GM19240 (cell line): Measurements from ENCODE around the gene CCKAR.
"Not testable (repeated sequence)": the region's sequence is repeated elsewhere in the genome, so short reads cannot be mapped to it uniquely, and the experiment has no call there.

Experiments used
- DNase-seq: peaks from one replicate; pipeline ENCODE4 v3.0.0; 2011; ENCODE audit warnings: low spot score; ENCODE audit not compliant: insufficient read length

CCKAR gene, protein sequence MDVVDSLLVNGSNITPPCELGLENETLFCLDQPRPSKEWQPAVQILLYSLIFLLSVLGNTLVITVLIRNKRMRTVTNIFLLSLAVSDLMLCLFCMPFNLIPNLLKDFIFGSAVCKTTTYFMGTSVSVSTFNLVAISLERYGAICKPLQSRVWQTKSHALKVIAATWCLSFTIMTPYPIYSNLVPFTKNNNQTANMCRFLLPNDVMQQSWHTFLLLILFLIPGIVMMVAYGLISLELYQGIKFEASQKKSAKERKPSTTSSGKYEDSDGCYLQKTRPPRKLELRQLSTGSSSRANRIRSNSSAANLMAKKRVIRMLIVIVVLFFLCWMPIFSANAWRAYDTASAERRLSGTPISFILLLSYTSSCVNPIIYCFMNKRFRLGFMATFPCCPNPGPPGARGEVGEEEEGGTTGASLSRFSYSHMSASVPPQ

DNA sequence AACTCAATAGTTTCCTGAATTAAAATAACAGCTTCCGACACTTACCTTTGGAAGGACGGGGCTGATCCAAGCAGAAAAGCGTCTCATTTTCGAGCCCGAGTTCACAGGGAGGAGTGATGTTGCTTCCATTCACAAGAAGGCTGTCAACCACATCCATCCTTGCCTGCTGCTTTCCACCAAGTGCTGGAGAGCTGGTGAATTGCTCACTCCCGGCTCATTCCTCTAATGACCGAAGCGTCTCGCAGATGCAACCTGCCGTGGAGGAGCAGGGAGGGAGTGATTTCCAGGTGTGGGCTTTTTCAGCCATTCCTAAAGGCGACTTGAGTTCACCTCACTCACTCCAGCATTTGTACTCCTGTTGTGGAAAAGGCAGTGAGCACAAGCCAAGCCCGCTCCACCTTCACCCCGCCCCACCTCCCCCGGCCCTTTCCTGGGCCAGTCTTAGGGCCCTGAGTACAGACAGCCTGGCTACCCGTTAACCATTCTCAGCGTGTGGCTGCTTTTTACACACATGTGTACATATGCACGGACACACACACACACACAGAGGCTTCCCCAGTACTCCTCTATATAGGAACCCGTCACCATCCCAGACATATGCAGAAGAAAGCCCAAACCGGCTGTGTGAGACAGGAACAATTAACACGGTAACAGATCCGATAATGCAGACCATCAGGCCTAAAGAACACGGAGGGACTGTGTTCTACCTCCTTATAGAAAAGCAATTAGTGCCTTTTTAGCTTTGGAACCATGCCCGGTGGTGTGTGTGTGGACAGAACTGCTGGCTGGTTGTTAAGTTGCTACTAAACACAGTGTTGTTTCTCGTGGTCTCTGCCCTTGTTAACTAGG is at the start of gene CCKAR:
Gene CCKAR (minus strand): TSS at position 374 of the 849 bp plus-strand sequence. CDS start 217 bp downstream, at position 157.
- no peak for DNase-seq

DNA sequence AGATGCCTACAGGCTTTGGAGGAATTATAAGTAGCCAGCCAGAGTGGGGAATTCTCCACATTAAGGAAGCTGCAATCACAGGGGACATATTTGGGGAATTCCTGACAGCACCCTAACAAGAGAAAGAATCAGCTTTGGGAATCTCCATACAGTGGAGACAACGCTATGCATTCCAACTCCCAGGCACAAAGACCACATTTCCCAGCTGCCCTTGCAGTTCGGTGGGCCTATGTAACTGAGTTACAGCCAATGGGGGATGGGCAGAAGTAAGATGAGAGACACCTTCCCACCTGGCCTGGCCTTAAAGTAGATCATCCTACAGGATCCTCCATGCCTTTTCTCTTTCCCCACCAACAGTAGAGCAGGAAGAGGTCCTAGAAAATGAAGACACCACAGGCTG is 43.4 kb upstream of the CCKAR start:
- DNase-seq = no peak

DNA sequence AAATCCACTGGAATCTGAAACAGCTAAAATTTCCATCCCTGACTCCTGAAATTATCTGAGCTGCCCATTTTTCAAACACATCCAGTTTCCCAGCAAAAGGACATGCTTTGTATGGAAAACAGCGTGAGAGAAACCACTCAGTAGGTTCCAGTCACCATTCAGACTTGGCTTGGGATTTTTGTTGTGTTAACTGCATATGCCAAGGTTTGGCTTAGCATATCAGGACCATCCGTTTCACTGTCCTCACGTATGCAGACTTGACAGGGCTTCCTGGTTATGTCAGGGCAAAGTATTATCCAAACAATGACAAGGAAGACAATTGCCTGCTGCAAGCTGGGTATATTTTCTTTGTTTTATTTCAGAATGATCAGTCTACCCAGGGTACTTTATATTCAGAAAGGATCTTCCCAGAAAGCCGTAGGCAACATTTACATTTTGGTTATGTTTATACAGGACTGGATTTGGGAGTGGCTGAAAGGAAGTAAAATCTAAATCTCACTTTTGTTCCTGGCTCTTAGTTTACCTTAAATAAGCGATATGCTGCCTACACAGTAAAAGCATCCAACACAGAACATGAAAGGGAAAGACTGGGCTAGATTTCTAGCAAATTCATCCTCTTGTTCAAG is 41.3 kb upstream of the CCKAR start:
- no peak for DNase-seq

DNA sequence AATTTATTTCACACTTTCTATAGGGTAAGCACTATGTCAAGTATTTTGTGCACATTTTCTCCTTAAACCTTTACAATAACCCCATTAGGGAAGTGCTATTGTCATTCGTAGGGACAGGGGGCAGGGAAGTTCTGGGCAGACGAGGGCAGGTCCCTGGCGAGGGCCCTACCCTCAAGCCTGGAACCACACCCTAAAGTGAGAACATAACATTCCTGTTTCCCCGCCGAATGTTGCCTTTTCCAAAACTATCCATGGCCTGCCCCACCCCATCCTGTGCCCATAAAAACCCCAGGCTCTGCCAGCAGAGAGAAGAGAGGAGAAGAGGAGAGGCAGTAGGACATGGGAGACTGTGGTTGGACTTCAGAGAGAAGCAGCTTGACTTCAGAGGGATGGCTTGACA is 39.8 kb upstream of the CCKAR start:
- DNase-seq = no peak

DNA sequence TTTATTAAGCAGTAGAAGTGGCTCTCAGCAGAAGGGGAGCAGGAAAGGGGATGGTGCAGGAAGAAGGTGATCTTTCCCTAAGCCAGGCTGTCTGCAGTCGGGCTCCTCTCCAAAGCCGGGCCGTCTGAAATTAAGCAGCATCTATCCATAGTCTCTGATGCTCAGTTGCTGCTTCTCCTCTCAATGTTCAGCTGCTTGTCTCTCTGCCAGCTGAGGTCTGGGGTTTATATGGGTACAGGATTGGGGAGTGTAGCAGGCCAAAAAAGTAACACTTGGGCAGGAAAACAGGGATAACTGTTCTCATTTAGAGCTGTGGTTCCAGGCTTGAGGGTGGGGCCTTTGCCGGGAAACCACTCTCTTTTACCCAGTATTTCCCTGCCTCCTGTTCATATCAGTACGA is 39.2 kb upstream of the CCKAR start:
- DNase-seq = no peak

DNA sequence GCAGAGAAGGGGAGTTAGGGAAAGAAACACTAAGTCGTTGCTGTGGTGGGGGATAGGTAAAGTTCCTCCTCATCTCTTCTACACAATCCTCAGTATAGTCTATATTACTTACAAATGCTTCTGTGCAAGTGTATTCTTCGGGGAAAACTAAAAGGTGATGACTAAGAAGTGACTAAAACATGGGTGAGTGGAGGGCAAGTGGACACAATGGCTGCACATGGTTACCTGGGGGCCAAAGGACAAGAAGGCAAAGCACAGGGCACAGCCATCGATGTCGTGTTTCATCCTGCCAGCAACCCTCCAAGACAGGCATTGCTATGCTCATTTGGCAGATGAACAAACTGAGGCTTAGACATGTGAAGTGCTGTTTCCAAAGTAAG is 35.5 kb upstream of the CCKAR start:
- no peak for DNase-seq

DNA sequence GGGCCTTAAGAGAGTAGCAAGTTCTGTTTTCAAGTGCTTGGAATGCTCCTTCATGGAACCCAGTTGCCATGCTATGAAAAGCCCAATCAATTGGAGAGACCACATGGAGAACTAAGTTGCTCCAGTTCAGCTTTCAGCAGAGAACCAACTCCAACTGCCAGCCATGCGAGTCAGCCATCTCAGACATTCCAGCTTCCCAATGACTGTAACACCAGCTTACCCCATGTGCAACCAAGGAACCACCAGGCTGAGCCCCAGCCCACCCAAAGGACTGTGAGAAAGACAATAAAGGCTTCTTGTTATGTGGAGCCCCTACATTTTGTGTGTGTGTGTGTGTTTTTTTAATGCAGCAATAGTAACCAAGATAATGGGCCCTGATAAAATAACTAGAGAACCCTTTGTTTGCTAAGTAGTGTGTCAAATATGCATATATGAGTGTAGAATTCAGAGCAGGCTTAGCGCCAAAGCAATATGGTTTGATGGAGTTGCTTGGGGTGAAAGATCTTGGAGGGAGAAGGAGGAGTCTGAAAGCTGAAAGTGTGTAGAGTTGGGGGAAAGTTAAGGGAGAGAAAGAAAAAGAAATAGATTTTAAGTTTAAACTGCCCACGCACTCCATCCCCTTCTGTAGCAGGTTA is 35.0 kb upstream of the CCKAR start:
- DNase-seq = no peak

DNA sequence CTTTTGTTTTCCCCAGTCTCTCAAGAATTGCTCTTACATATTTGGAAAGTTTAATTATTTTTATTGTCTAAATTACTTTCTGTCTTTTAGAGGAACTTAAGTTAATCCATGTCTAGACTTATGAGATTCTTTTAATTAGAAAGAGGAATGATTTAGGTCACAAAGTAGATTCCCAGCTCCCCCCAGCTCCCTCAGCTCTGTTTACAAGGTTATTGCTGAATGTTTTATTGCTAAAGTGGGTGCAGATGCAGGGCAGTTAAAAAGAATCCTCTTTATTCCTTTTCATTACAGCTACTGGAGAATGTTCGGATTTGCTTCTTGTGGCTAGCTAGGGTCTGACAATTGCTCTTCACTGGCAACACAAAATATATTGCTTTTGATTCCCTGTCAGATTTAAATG is 33.7 kb upstream of the CCKAR start:
- DNase-seq = no peak

DNA sequence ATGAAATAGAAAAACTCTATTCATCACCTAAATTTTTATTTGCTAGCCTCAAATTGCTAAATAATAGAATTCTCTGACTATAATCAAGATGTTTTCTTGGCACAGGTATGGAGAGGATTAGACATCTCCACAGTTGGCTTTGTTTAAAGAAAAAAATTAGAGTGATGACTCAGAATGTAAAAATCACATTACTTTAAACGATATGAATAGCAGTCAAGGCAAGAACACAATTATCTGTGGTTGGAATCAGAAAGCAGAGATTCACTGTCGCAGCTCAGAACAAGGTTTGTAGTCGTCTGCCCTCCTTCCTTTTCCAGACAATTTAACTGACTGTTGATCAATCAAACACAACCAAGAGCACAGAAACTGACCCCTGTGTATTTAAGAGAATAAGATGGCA is 32.2 kb upstream of the CCKAR start:
- no peak for DNase-seq

DNA sequence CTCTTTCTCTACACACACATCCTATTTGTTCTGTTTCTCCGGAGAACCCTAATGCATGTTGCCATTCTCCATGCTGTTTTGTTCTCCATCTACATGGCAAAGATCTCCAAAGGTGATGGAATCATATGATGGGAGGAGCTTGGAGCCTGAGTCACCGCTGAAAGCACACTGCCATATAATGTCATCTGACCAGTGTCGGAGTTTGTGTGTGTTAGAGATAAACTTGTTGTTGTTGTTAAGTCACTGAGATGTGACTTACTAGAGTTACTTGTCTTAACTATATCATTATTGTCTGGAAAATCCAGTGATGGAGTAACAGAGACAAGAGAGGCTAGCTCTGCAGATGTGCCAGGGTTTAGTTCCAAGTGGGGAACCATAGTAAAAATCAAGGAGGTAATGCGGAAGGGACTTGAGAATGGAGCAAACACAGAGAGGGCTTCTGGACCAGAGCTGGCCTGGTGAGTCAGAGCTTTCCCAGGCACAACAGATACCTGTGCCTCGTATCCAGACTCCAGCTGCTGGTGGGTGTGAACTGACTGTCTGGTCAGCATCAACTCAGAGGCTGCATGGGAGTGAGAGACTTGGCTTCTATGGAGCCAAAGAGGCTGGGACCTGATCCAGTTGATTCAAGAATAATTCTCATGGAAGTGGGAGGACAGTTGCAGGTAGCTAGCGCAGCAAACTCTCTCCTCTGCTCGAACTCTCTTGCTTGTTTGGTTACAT is 30.6 kb upstream of the CCKAR start:
- DNase-seq = no peak

DNA sequence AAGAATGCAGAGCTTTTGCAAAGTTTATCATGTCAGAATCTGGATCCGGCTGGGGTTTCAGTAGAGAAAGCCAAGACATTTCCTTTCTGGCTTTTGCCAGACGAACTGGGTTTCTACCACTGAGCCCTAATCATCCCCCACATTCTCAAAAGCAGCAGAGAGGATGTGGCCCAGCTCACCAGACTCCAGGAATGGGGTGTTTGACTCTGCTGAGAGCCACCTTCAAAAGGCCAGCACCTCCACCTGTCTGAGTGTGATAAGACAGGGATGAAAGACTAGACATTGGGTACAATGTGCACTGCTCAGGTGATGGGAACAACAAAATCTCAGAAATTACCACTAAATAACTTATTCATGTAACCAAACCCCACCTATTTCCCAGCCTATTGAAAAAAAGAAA is 25.7 kb upstream of the CCKAR start:
- no peak for DNase-seq

DNA sequence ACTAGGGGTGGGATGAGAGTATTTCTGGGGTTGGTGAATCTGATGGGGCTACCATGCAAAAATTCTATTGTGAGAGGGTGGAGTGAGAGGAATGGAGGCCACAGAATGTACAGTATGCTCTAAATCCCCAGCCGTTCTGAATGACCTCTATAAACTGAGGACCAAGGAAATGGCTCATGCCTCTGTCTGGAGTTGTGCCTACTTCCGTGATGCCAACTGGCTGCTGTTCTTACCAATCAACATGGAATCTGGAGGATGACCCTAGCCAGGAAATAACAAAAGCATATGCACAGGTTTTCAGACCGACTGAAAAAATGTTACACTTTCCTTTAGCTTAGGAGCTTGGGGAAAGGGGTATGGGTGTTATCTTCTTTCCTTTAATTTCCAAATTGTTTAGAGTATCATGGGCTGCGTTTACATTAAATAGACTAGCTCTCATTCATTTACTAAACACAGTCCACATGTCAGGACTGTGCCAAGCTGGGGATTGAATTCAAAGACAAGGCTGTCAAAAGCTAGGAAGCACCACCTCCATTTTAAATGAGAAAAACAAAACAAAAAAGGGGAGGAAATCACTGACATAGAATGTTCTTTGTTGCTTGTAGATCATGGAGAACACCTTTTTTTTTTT is 20.2 kb upstream of the CCKAR start:
- DNase-seq = no peak

DNA sequence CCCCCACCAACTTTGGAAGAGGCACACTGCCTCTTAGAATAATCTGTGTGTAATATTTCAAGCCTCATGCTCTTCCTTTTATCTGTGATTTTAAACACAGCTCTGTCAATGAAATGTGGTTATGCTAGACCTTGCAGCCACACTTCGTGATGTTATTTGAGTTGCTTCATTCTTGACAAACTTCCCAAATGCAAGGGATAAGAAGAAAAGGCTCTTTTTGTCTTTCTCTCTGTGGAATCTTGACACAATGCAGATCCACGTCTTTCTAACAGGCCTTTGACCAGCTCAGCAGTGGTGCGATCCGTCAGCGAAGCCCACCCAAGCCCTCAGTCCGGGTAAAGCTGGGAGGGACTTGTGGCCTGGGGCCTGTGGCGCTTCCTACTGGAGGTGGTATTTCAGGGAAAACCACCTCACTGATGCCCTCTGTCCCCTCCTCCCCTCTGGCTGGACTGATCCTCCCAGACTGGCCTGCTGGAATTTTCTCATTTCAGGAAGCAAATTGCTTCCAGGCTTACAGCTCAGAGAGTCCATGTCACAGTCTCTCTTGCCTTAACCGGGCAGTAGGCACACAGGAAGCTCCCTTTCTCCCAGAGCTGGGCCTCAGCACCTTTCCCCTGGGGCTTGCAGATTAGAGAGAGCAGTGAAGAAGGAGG is 19.5 kb upstream of the CCKAR start:
- no peak for DNase-seq

DNA sequence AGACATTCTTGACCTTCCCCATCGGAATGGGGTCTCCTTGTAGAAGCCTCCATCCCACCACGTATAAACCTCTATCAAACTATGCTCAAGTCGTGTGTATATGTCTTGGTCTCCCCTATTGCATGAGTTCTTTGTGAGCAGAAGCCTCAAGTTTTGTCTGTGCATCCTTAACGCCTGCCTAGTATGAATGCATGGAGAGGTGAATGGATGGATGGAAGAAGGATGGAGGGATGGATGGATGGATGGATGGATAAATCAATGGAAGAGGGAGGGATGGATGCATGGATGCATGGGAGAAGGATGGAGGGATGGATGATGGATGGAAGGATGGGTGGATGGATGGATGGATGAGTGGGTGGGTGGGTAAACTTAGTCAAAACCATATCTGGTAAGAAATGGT is 17.0 kb upstream of the CCKAR start:
- DNase-seq = no peak

DNA sequence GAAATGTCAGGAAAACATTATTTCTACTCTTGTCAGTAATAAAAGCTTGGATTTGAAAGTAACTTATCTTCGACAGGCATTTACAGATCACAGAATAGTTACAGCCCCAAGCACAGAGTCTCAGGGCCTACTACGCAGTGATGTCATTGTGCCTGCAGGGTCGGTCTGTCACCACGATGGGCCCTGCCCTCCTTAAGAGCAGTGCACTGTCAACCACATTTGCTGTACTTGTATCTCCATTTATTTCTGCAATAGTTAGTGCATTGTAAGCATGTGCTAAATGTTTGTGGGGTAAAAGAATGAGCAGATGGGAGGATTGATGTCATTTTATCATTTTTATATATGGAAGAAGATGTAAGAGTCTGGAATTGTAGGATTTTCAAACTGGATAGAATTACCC is 13.6 kb upstream of the CCKAR start:
- no peak for DNase-seq

DNA sequence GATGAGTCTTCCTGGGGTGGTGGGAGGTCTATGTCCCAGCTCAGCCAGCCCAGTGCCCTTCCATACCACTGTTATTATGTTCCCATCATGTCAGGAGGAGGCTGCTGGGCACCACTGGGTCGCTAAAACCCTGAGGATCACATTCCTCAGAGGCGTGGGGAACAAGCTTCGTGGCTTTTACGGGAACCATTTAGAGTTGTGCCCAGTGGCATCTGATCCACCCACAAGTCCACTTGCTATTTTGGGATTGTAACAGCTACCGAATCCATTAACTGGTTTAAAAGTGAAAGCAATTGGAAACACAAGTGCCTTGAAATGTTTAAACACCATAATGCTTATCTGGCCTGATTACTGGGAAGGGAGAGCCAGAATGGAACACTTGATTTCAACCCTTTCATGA is 13.1 kb upstream of the CCKAR start:
- DNase-seq = no peak

DNA sequence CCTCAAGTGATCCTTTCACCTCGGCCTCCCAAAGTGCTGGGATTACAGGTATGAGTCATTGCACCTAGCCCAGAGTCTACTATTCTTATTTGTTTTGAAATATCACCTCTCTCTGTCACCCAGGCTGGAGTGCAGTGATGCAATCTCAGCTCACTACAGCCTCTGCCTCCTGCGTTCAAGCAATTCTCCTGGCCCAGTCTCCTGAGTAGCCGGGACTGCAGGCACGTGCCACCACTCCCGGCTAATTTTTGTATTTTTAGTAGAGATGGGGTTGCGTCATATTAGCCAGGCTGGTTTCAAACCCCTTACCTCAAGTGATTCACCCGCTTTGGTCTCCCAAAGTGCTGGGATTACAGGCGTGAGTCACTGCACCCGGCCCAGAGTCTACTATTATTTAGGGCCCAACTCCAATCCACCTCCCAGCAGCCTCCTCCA is 10.3 kb upstream of the CCKAR start:
- not testable (repeated sequence) for DNase-seq

DNA sequence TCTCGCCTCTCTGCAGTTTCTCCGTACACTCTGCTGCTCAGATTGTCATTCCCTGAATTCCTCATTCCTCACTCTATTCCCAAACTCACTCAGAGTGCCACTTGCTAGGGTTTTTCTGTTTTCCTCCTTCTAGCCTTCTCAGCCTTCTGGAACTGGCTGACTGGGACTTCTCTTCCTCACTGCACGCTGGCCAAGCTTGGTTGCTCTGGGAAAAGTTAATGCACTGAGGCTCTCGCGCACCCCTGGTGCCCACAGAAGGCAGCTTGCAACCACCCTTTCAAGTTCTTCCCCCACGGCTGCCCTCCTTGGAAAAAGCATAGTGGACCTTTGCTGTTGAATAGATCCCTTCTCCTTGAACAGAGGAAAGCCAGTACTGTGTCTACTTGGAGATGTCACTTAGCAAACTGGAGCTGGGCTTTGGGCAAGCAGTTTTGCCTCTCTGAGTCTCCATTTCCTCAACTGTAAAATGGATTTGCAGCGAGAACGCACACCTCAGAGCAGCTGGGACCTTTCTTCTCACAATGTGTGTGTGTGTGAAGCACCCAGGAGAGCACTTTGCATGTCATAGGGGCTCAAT is 6.0 kb upstream of the CCKAR start:
- no peak for DNase-seq

DNA sequence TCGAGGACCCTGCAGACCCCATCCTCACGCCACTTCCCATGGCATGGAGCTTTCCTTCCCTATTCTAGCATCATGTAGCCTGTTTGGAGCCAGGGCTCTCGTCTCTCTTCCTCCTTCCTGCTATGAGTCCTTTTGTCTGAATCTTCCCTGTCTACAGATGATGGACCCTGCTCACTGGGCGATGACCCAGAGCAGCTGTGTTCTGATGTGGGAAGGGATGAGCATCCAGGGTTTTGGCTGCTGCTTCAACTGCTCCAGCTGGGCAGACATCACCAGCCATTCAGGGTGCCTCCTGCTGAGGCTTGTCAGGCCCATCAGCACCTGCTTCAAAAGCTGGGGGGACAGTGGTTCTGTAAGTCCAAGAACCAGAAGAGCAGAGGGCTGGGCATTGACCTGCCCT is 3.2 kb upstream of the CCKAR start:
- DNase-seq = no peak
